OCI-LY7 (cell line): ENCODE data around the gene DIP2C. TPM values are rescaled to one million over a fixed set of nuclear protein-coding genes. Genes with fewer than 3 reads are reported as not detected.

Source experiments
- BruUV-seq: library from RNA; stranded (reverse); fragments of 400-500 nt; replicated peaks from 2 replicates; lab custom pipeline; 2021; lab: Mats Ljungman, UMichigan
- CTCF ChIA-PET: fragments of 300-600 bp; sonication (Branson Sonifier 250); formaldehyde crosslinking; loops from one replicate; lab custom pipeline; 2022; ENCODE audit warnings: antibody characterized with exemption; ENCODE audit not compliant: unreplicated experiment; lab: Charles Lee
- POLR2A ChIA-PET: fragments of 300-600 bp; sonication (Branson Sonifier 250); formaldehyde crosslinking; loops from one replicate; lab custom pipeline; 2022; ENCODE audit warnings: antibody characterized with exemption; lab: Charles Lee
- DNase-seq: peaks from one replicate; pipeline ENCODE4 v3.0.0-alpha.2; 2015; ENCODE audit warnings: low spot score
- H2AFZ ChIP-seq: fragments of 200-600 bp; sonication (generic), shearing (Covaris generic); 2 replicates; pipeline ENCODE4 v1.6.1; 2014; ENCODE audit warnings: mild to moderate bottlenecking, antibody characterized with exemption, low read length, moderate library complexity
- H3K27ac ChIP-seq: fragments of 200-600 bp; sonication (generic); 2 replicates; pipeline ENCODE4 v1.5.1; 2014; ENCODE audit warnings: mixed run types, low read depth, mild to moderate bottlenecking, moderate library complexity, low read length, inconsistent platforms; ENCODE audit not compliant: poor library complexity, severe bottlenecking
- H3K36me3 ChIP-seq: fragments of 200-600 bp; sonication (generic); 2 replicates; pipeline ENCODE4 v1.6.1; 2014; ENCODE audit warnings: mild to moderate bottlenecking, antibody characterized with exemption, low read length, moderate library complexity, mixed read lengths; ENCODE audit not compliant: insufficient read depth
- H3K4me1 ChIP-seq: fragments of 200-600 bp; sonication (generic); 2 replicates; pipeline ENCODE4 v1.5.1; 2014; ENCODE audit warnings: mild to moderate bottlenecking, low read length; ENCODE audit not compliant: insufficient read depth, poor library complexity, severe bottlenecking
- H3K4me2 ChIP-seq: fragments of 200-600 bp; sonication (generic); 2 replicates; pipeline ENCODE4 v1.6.1; 2014; ENCODE audit warnings: mild to moderate bottlenecking, low read length
- H3K4me3 ChIP-seq: fragments of 200-600 bp; sonication (generic); 2 replicates; pipeline ENCODE4 v1.5.1; 2014; ENCODE audit warnings: mild to moderate bottlenecking, low read depth, low read length; ENCODE audit not compliant: poor library complexity, severe bottlenecking
- H3K79me2 ChIP-seq: fragments of 200-600 bp; sonication (generic); 2 replicates; pipeline ENCODE4 v1.6.1; 2016; ENCODE audit warnings: low read depth, mild to moderate bottlenecking, low read length, moderate library complexity, mixed read lengths; ENCODE audit not compliant: insufficient read depth
- H3K9me2 ChIP-seq: fragments of 200-600 bp; sonication (generic); 2 replicates; pipeline ENCODE4 v1.6.1; 2016; ENCODE audit warnings: mild to moderate bottlenecking, low read length, mixed read lengths; ENCODE audit not compliant: insufficient read depth
- H3K9me3 ChIP-seq: fragments of 200-600 bp; sonication (generic); 2 replicates; pipeline ENCODE4 v1.6.1; 2014; ENCODE audit warnings: mild to moderate bottlenecking, mixed run types, low read length, mixed read lengths
- H4K20me1 ChIP-seq: fragments of 200-600 bp; sonication (generic); 2 replicates; pipeline ENCODE4 v1.6.1; 2014; ENCODE audit warnings: mild to moderate bottlenecking, antibody characterized with exemption, low read length, moderate library complexity, mixed read lengths; ENCODE audit not compliant: insufficient read depth
- EZH2phosphoT487 ChIP-seq: fragments of 200-600 bp; sonication (generic); IDR thresholded peaks from 2 replicates; pipeline ENCODE4 v1.6.1; 2018; ENCODE audit warnings: low read depth, borderline replicate concordance, mild to moderate bottlenecking, mixed run types, antibody characterized with exemption, low read length, moderate library complexity, mixed read lengths
- intact Hi-C: fragments of 100-400 bp; cut with micrococcal nuclease; formaldehyde crosslinking; loops from one replicate; pipeline ENCODE4 v1.10.0; 2022; ENCODE audit not compliant: unreplicated experiment
- total RNA-seq, 2 experiments: library from RNA; depleted of rRNA in 1 of 2; stranded (reverse); fragments of >200 nt in 1 of 2; shearing (Covaris generic) in 1 of 2; gene quantifications; 2 replicates each; pipeline ENCODE4 v1.2.3, GENCODE V29; 2014 to 2022
- TF ChIP-seq, protein P1 (sequence below): fragments of 200-600 bp; sonication (generic); conservative IDR thresholded peaks from 2 replicates; pipeline ENCODE4 v1.5.1; 2014; ENCODE audit warnings: mild to moderate bottlenecking, antibody characterized with exemption, low read length, moderate library complexity, mixed read lengths

The DIP2C gene
- total RNA-seq, 2 experiments from 2014 or later = 10.9 to 29.5 TPM

DNA sequence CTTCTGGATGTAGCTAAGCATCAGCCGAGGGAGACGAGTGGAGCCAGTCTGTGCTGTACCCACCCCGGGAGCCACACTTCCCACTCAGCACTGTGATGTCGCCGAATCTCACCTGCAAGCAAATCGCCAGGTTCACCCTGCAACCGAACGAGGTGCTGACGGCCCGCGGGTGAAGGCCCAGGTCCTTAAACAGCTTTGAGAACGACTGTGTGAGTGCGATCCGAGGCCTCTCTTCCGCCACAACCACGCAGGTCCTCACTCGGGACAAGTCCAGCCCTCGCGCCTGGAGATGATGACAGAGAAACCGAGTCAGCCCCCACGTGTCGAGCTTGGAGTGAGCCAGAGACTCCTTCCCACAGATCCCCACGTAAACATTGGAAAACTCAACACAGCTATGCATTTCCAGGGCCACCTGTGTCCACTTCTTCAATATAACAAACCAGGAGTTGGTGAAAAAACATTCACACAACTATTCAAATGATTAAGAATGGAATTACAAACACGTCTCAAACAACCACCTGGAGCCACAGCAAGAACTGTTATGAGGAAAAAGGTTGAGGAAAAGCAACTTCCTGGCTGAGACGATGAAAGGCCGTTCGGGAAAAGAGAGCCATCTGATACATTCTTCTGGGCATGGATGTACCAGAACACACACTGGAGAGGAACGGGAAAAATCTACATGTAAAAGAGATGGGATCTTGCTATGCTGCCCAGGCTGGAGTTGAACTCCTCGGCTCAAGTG lies 362.4 kb downstream of the DIP2C start:
- POLR2A ChIA-PET = interaction anchor here (5.0 kb wide), 1 partner anchor 8 kb away, joined by 33 read pairs; no protein-coding TSS in a partner anchor

GRCh38 chr10:326350-326749 lies 363.1 kb downstream of the DIP2C start:
- no peak for TF ChIP-seq EZH2phosphoT487
- TF ChIP-seq, protein P1, sequence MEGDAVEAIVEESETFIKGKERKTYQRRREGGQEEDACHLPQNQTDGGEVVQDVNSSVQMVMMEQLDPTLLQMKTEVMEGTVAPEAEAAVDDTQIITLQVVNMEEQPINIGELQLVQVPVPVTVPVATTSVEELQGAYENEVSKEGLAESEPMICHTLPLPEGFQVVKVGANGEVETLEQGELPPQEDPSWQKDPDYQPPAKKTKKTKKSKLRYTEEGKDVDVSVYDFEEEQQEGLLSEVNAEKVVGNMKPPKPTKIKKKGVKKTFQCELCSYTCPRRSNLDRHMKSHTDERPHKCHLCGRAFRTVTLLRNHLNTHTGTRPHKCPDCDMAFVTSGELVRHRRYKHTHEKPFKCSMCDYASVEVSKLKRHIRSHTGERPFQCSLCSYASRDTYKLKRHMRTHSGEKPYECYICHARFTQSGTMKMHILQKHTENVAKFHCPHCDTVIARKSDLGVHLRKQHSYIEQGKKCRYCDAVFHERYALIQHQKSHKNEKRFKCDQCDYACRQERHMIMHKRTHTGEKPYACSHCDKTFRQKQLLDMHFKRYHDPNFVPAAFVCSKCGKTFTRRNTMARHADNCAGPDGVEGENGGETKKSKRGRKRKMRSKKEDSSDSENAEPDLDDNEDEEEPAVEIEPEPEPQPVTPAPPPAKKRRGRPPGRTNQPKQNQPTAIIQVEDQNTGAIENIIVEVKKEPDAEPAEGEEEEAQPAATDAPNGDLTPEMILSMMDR = no peak
- ChIA-PET POLR2A (no interaction called here), CTCF (no interaction called here)

More for the DNA sequence above, 362.4 kb downstream of the DIP2C start:
- Histone ChIP-seq H3K79me2 (no peaks in the 10 kb centered on the region), H3K4me2 (no peak overlapping the region), H3K9me2 (no peaks in the 10 kb centered on the region), H3K4me1 (peaks cover 66% of the 10 kb centered on the region), H4K20me1 (no peaks in the 10 kb centered on the region), H3K9me3 (no peaks in the 10 kb centered on the region), H3K27ac (no peak overlapping the region), H3K4me3 (no peak overlapping the region), H3K36me3 (peaks cover 40% of the 10 kb centered on the region), H2AFZ (no peak overlapping the region)
- no TSS peak for BruUV-seq
- CTCF ChIA-PET = no interaction called here
- intact Hi-C loops = no loop called here
- no peak for DNase-seq
- TF ChIP-seq, protein P1 = no peak
- no peak for TF ChIP-seq EZH2phosphoT487

GRCh38 chr10:325282-325681 lies 364.2 kb downstream of the DIP2C start:
- Histone ChIP-seq H3K4me3 (no peak overlapping the region), H3K79me2 (no peaks in the 10 kb centered on the region), H3K27ac (no peak overlapping the region), H3K4me2 (no peak overlapping the region), H3K9me3 (no peaks in the 10 kb centered on the region), H3K36me3 (peaks cover 45% of the 10 kb centered on the region), H4K20me1 (no peaks in the 10 kb centered on the region), H3K9me2 (no peaks in the 10 kb centered on the region), H2AFZ (no peak overlapping the region), H3K4me1 (peaks cover 48% of the 10 kb centered on the region)
- BruUV-seq = no TSS peak
- POLR2A ChIA-PET = interaction anchor here (1.0 kb wide), 1 partner anchor 22 kb away, joined by 4 read pairs; no protein-coding TSS in a partner anchor
- intact Hi-C loops = no loop called here
- CTCF ChIA-PET = no interaction called here
- no peak for TF ChIP-seq EZH2phosphoT487
- TF ChIP-seq, protein P1 = 0 out of 2 replicates have a peak, but pooled peaks have one; percentile 13
- DNase-seq = no peak

More at GRCh38 chr10:326350-326749, 363.1 kb downstream of the DIP2C start:
- Histone ChIP-seq H3K9me2 (no peaks in the 10 kb centered on the region), H3K9me3 (no peaks in the 10 kb centered on the region), H4K20me1 (no peaks in the 10 kb centered on the region), H3K79me2 (no peaks in the 10 kb centered on the region), H3K4me3 (no peak overlapping the region), H2AFZ (no peak overlapping the region), H3K4me1 (peaks cover 59% of the 10 kb centered on the region), H3K36me3 (peaks cover 40% of the 10 kb centered on the region), H3K27ac (no peak overlapping the region), H3K4me2 (peak overlapping the region; percentile 10; the same call in 1 of the 2 replicates)
- no peak for DNase-seq
- intact Hi-C loops = no loop called here
- BruUV-seq = no TSS peak
